Neural cell (in vitro differentiated cells): ENCODE measurements around the gene NPHP4. TPM values are rescaled to one million over a fixed set of nuclear protein-coding genes. Genes with fewer than 3 reads are reported as not detected.
A peak's percentile ranks its signal among the peaks of the same experiment; 100 is the strongest.

Source experiments
- H2AFZ ChIP-seq: fragments of 200-600, 300-800 bp; sonication (generic), shearing (Covaris generic); 2 replicates; pipeline ENCODE4 v1.6.0; 2014; ENCODE audit warnings: low read depth, mild to moderate bottlenecking, antibody characterized with exemption, low read length, moderate library complexity
- H3F3A ChIP-seq: fragments of 200-600 bp; shearing (Covaris generic); 2 replicates; pipeline ENCODE4 v1.6.1; 2016; ENCODE audit warnings: mild to moderate bottlenecking, moderate library complexity, mixed read lengths, antibody characterized with exemption, low read length; ENCODE audit not compliant: insufficient read depth, poor library complexity, severe bottlenecking
- H3K27ac ChIP-seq: fragments of 200-600, 300-800 bp; sonication (generic), shearing (Covaris generic); 2 replicates; pipeline ENCODE4 v1.5.1; 2014; ENCODE audit warnings: mild to moderate bottlenecking, low read length, moderate library complexity
- H3K27me3 ChIP-seq: fragments of 300-800, 200-600 bp; sonication (generic), shearing (Covaris generic); 2 replicates; pipeline ENCODE4 v1.6.0; 2014; ENCODE audit warnings: mild to moderate bottlenecking, low read depth, low read length, moderate library complexity; ENCODE audit not compliant: insufficient read depth
- H3K36me3 ChIP-seq: fragments of 300-800, 200-600 bp; sonication (generic), shearing (Covaris generic); 2 replicates; pipeline ENCODE4 v1.5.1; 2014; ENCODE audit warnings: mild to moderate bottlenecking, antibody characterized with exemption, low read length, moderate library complexity; ENCODE audit not compliant: insufficient read depth
- H3K4me2 ChIP-seq: fragments of 300-800, 200-600 bp; sonication (generic), shearing (Covaris generic); 2 replicates; pipeline ENCODE4 v1.6.0; 2014; ENCODE audit warnings: mild to moderate bottlenecking, low read length
- H3K4me3 ChIP-seq: fragments of 300-800, 200-600 bp; sonication (generic), shearing (Covaris generic); 2 replicates; pipeline ENCODE4 v1.5.1; 2014; ENCODE audit warnings: mild to moderate bottlenecking, low read length, moderate library complexity
- H3K79me2 ChIP-seq: fragments of 200-600 bp; shearing (Covaris generic); replicated peaks from 2 replicates; pipeline ENCODE4 v1.6.0; 2014; ENCODE audit warnings: mild to moderate bottlenecking, low read length, moderate library complexity; ENCODE audit not compliant: insufficient read depth
- H3K9ac ChIP-seq: fragments of 300-800, 200-600 bp; sonication (generic), shearing (Covaris generic); 2 replicates; pipeline ENCODE4 v1.6.1; 2016; ENCODE audit warnings: mild to moderate bottlenecking, low read length, mixed read lengths
- H3K9me2 ChIP-seq: fragments of 200-600 bp; shearing (Covaris generic); 2 replicates; pipeline ENCODE4 v1.6.1; 2016; ENCODE audit warnings: mild to moderate bottlenecking, low read length, mixed read lengths; ENCODE audit not compliant: insufficient read depth
- H3K9me3 ChIP-seq: fragments of 200-600, 300-800 bp; sonication (generic), shearing (Covaris generic); 2 replicates; pipeline ENCODE4 v1.6.1; 2016; ENCODE audit warnings: mild to moderate bottlenecking, mixed run types, low read length, moderate library complexity, mixed read lengths
- H4K20me1 ChIP-seq: fragments of 200-600 bp; shearing (Covaris generic); 2 replicates; pipeline ENCODE4 v1.6.1; 2016; ENCODE audit warnings: mild to moderate bottlenecking, mixed run types; ENCODE audit not compliant: insufficient read depth
- CTCF ChIP-seq: fragments of 450-650 bp; IDR thresholded peaks from 2 replicates; pipeline ENCODE4 v1.5.1; 2014; ENCODE audit warnings: antibody characterized with exemption, mild to moderate bottlenecking, moderate library complexity; ENCODE audit not compliant: poor library complexity, severe bottlenecking
- EP300 ChIP-seq: fragments of 450-650 bp; conservative IDR thresholded peaks from 2 replicates; pipeline ENCODE4 v1.6.1; 2014; ENCODE audit warnings: antibody characterized with exemption, mild to moderate bottlenecking, moderate library complexity; ENCODE audit not compliant: poor library complexity, severe bottlenecking
- EZH2 ChIP-seq: fragments of 200-600, 300-800 bp; shearing (Covaris generic), sonication (generic); IDR thresholded peaks from 2 replicates; pipeline ENCODE4 v1.6.1; 2014; ENCODE audit warnings: antibody characterized with exemption, low read length, borderline replicate concordance, mild to moderate bottlenecking; ENCODE audit not compliant: insufficient read depth, poor library complexity, severe bottlenecking
- MXI1 ChIP-seq: fragments of 450-650 bp; conservative IDR thresholded peaks from 2 replicates; pipeline ENCODE4 v1.6.1; 2014; ENCODE audit warnings: antibody characterized with exemption, mild to moderate bottlenecking; ENCODE audit not compliant: poor library complexity, severe bottlenecking
- POLR2AphosphoS5 ChIP-seq: IDR thresholded peaks from 2 replicates; pipeline ENCODE4 v1.6.1; 2012
- RAD21 ChIP-seq: fragments of 450-650 bp; conservative IDR thresholded peaks from 2 replicates; pipeline ENCODE4 v1.6.1; 2014; ENCODE audit warnings: antibody characterized with exemption, mild to moderate bottlenecking, moderate library complexity
- REST ChIP-seq: IDR thresholded peaks from 2 replicates; pipeline ENCODE4 v1.6.1; 2012; ENCODE audit warnings: borderline replicate concordance
- SMC3 ChIP-seq: fragments of 450-650 bp; conservative IDR thresholded peaks from 2 replicates; pipeline ENCODE4 v1.6.1; 2014; ENCODE audit warnings: antibody characterized with exemption, mild to moderate bottlenecking, moderate library complexity; ENCODE audit not compliant: poor library complexity
- TAF1 ChIP-seq: IDR thresholded peaks from 2 replicates; pipeline ENCODE4 v1.6.1; 2012; ENCODE audit warnings: low read depth
- polyA plus RNA-seq: library from polyadenylated mRNA; depleted of rRNA; stranded (reverse); fragments of >200 nt; gene quantifications from 2 replicates; pipeline ENCODE4 v1.2.3, GENCODE V29; 2014

NPHP4 gene
- polyA plus RNA-seq, 1 donor from 2014 or later: 17.1 TPM

GRCh38 chr1:5857508-5858090 lies 134.6 kb downstream of the NPHP4 start:
- no peak overlapping the region for H3K4me2 ChIP-seq
- H3K27ac ChIP-seq: peak overlapping the region; percentile 24
- H2AFZ ChIP-seq: no peak overlapping the region
- no peak overlapping the region for H3K4me3 ChIP-seq
- no peaks in the 10 kb centered on the region for H3K9me3 ChIP-seq
- H3K27me3 ChIP-seq: no peaks in the 10 kb centered on the region
- H3F3A ChIP-seq: no peaks in the 10 kb centered on the region
- no peaks in the 10 kb centered on the region for H3K79me2 ChIP-seq
- H3K36me3 ChIP-seq: no peaks in the 10 kb centered on the region
- no peaks in the 10 kb centered on the region for H4K20me1 ChIP-seq
- H3K9me2 ChIP-seq: no peaks in the 10 kb centered on the region
- TF ChIP-seq MXI1: no peak
- peak; percentile 39 for TF ChIP-seq POLR2AphosphoS5
- no peak overlapping the region for H3K9ac ChIP-seq

- Histone ChIP-seq H4K20me1 (no peaks in the 10 kb centered on the region), H3K27me3 (no peaks in the 10 kb centered on the region), H3K79me2 (no peaks in the 10 kb centered on the region), H3K9me2 (no peaks in the 10 kb centered on the region), H3K9ac (no peak overlapping the region), H3K9me3 (no peaks in the 10 kb centered on the region), H3K36me3 (no peaks in the 10 kb centered on the region), H2AFZ (no peak overlapping the region), H3K27ac (peak overlapping the region; percentile 24), H3K4me3 (no peak overlapping the region), H3K4me2 (no peak overlapping the region), H3F3A (no peaks in the 10 kb centered on the region)
- no peak for TF ChIP-seq TAF1
- no peak for TF ChIP-seq EZH2
- TF ChIP-seq CTCF: no peak
- TF ChIP-seq POLR2AphosphoS5: no peak
- no peak for TF ChIP-seq EP300
- no peak for TF ChIP-seq RAD21
- no peak for TF ChIP-seq REST
- TF ChIP-seq SMC3: no peak
- TF ChIP-seq MXI1: no peak
Measured at GRCh38 chr1:5857011-5857410, 135.2 kb downstream of the NPHP4 start.
